GM12878 (cell line): Measurements from ENCODE around the gene ASIC1. TPM values are rescaled to one million over a fixed set of nuclear protein-coding genes. Genes with fewer than 3 reads are reported as not detected.

ENCODE experiments used
- ATAC-seq: fragments of 200-7000 bp; cut with Tn5 transposase; 3 replicates; pipeline ENCODE4 v1.9.1; 2020; ENCODE audit warnings: mild to moderate bottlenecking, moderate library complexity
- BruUV-seq: library from RNA; stranded (reverse); fragments of 400-500 nt; replicated peaks from 2 replicates; lab custom pipeline; 2021; lab: Mats Ljungman, UMichigan
- CTCF ChIA-PET: fragments of 300-600 bp; sonication (Branson Sonifier 250); formaldehyde crosslinking; extraction: SDS; loops from one replicate; lab custom pipeline; 2021; ENCODE audit warnings: inconsistent platforms; lab: Yijun Ruan, JAX
- POLR2A ChIA-PET: fragments of 350-600 bp; formaldehyde crosslinking; extraction: SDS; loops from one replicate; lab custom pipeline; 2021; ENCODE audit warnings: inconsistent platforms; lab: Charles Lee
- RAD21 ChIA-PET: fragments of 300-600 bp; sonication (Branson Sonifier 250); formaldehyde crosslinking; loops from one replicate; lab custom pipeline; 2023; ENCODE audit warnings: antibody characterized with exemption; ENCODE audit not compliant: unreplicated experiment; lab: Charles Lee
- SMC1A ChIA-PET: fragments of 300-600 bp; sonication (Branson Sonifier 250); formaldehyde crosslinking; loops from one replicate; lab custom pipeline; 2023; ENCODE audit not compliant: unreplicated experiment, uncharacterized antibody; lab: Charles Lee
- DNase-seq: peaks from one replicate; pipeline ENCODE4 v3.0.0-alpha.2; 2011; ENCODE audit warnings: low read depth, low spot score
- FAIRE-seq: peaks from 3 replicates; lab custom pipeline; 2011; peaks lifted over from hg19 to GRCh38; lab: Jason Lieb, UNC
- H2AFZ ChIP-seq: 2 replicates; pipeline ENCODE4 v1.6.0; 2011; ENCODE audit warnings: low read depth, low read length, control low read depth; ENCODE audit not compliant: control insufficient read depth
- H3K27ac ChIP-seq: 2 replicates; pipeline ENCODE4 v1.5.1; 2011; ENCODE audit warnings: control low read depth; ENCODE audit not compliant: control insufficient read depth, insufficient read depth
- H3K27me3 ChIP-seq, 2 experiments: replicated peaks in 1 of 2; 2 replicates each; pipeline versions ENCODE4 v1.6.0 to v1.6.1; 2011; ENCODE audit warnings: low read length in 1 of 2; ENCODE audit not compliant: control insufficient read depth in 2 of 2, insufficient read depth in 2 of 2
- H3K36me3 ChIP-seq, 2 experiments: 2 replicates each; pipeline ENCODE4 v1.5.1; 2011; ENCODE audit warnings: low read length in 1 of 2; ENCODE audit not compliant: control insufficient read depth in 2 of 2, insufficient read depth in 2 of 2
- H3K4me1 ChIP-seq: 2 replicates; pipeline ENCODE4 v1.6.1; 2011; ENCODE audit warnings: mild to moderate bottlenecking, low read length, moderate library complexity, mixed read lengths; ENCODE audit not compliant: control insufficient read depth, insufficient read depth
- H3K4me2 ChIP-seq: 2 replicates; pipeline ENCODE4 v1.6.0; 2011; ENCODE audit warnings: control low read depth; ENCODE audit not compliant: control insufficient read depth, insufficient read depth
- H3K4me3 ChIP-seq: fragments of 200-600 bp; sonication (generic); 2 replicates; pipeline ENCODE4 v1.5.1; 2016
- H3K79me2 ChIP-seq: 2 replicates; pipeline ENCODE4 v1.6.0; 2011; ENCODE audit warnings: low read length; ENCODE audit not compliant: control insufficient read depth, insufficient read depth
- H3K9ac ChIP-seq: 2 replicates; pipeline ENCODE4 v1.8.0; 2011; ENCODE audit warnings: low read length, control low read depth, mixed read lengths; ENCODE audit not compliant: control insufficient read depth, insufficient read depth
- H3K9me3 ChIP-seq: replicated peaks from 3 replicates; pipeline ENCODE4 v1.5.1; 2011; ENCODE audit warnings: mild to moderate bottlenecking, low read length; ENCODE audit not compliant: control insufficient read depth, insufficient read depth
- H4K20me1 ChIP-seq: 2 replicates; pipeline ENCODE4 v1.6.0; 2011; ENCODE audit not compliant: control insufficient read depth, insufficient read depth
- LARP7 ChIP-seq: fragments of 450-650 bp; IDR thresholded peaks from 2 replicates; pipeline ENCODE4 v1.6.1; 2017; ENCODE audit warnings: mild to moderate bottlenecking
- NR2F1 ChIP-seq: fragments of 450-650 bp; conservative IDR thresholded peaks from 2 replicates; pipeline ENCODE4 v1.6.1; 2017; ENCODE audit warnings: mild to moderate bottlenecking
- SUZ12 ChIP-seq: fragments of 200-600 bp; sonication (generic); IDR thresholded peaks from one replicate; pipeline ENCODE4 v1.6.1; 2018; ENCODE audit warnings: antibody characterized with exemption, mild to moderate bottlenecking; ENCODE audit not compliant: unreplicated experiment
- TCF3 ChIP-seq: IDR thresholded peaks from 2 replicates; pipeline ENCODE4 v1.6.1; 2012; ENCODE audit warnings: low read depth, mild to moderate bottlenecking, low read length, borderline replicate concordance; ENCODE audit not compliant: insufficient read depth
- ZNF274 ChIP-seq: IDR thresholded peaks from one replicate; pipeline ENCODE4 v1.8.0; 2011; ENCODE audit not compliant: insufficient read length, insufficient read depth
- WGBS: methylation state at CpG from one replicate; pipeline ENCODE4 v1.1.6; 2016; ENCODE audit warnings: low lambda C conversion rate; ENCODE audit not compliant: insufficient replicate concordance, insufficient coverage; ENCODE audit errors: missing lambda C conversion rate; 5-methylcytosine and 5-hydroxymethylcytosine counted together
- in situ Hi-C: fragments of 300-500 bp; cut with MboI; formaldehyde crosslinking; loops from 9 replicates; pipeline ENCODE4 v1.14.3; 2018; ENCODE audit warnings: mixed read lengths
- intact Hi-C: fragments of 100-400 bp; cut with micrococcal nuclease; formaldehyde crosslinking; loops from one replicate; pipeline ENCODE4 v1.14.2; 2022; ENCODE audit not compliant: unreplicated experiment
- polyA plus RNA-seq, 11 experiments: library from polyadenylated mRNA; depleted of rRNA in 4 of 11; unstranded in 6 of 11; stranded (reverse) in 5 of 11; fragments of >200 nt; fragmentation: Nextera tagmentation in 4 of 11; fragmentation: Illumina TruSeq in 1 of 11; extraction: Ambion mirVana in 4 of 11; extraction: Trizol in 1 of 11; gene quantifications; 1 replicate in 1 of 11; 2 replicates in 10 of 11; pipeline versions ENCODE4 v1.2.1 to v1.2.3, GENCODE V29; 2011 to 2016; ENCODE audit warnings: inconsistent platforms in 2 of 11, missing spikeins in 2 of 11, low read depth in 1 of 11
- total RNA-seq, 4 experiments: library from RNA; depleted of rRNA in 3 of 4; stranded (reverse); fragments of >200 nt in 3 of 4; fragmentation: Illumina TruSeq in 1 of 4; extraction: Trizol in 1 of 4; gene quantifications; 2 replicates each; pipeline versions ENCODE4 v1.2.1 to v1.2.3, GENCODE V29; 2013 to 2021
- TF ChIP-seq, protein P1 (sequence below): fragments of 450-650 bp; formaldehyde crosslinking; IDR thresholded peaks from 2 replicates; pipeline ENCODE4 v1.4.0; 2022; ENCODE audit warnings: mild to moderate bottlenecking, moderate library complexity
- TF ChIP-seq, protein P2 (sequence below): IDR thresholded peaks from 2 replicates; pipeline ENCODE4 v1.6.1; 2011; ENCODE audit warnings: low read depth, mild to moderate bottlenecking, low read length, moderate library complexity, borderline replicate concordance; ENCODE audit errors: extremely low read depth

ASIC1 gene
- total and polyA plus RNA-seq, 10 of the 15 experiments (the other 5 are each of a cell fraction or from before 2014, with no cell fraction given) = 0.02 to 0.28 (median 0.21) TPM; not detected in 4

DNA sequence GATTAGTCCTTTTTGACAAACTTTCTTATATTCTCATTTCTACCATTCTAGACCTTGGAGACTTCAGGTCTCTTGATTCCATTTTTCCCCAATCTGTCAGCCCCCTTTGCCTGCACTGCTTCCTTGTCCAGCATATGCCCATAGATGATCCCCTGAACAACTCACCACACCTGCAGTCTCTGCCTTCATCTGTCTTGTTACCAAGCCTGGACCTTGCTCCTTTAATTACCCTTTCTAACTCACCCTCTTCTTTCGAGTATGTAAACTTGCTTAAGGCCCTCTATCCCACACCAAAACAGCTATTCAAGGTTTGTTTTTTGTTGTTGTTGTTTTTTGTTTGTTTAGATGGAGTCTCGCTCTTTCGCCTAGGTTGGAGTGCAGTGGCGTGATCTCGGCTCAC, 64.2 kb downstream of the ASIC1 start:
- WGBS = 98% methylated on average over 4 of the region's 5 CpGs
- BruUV-seq = no TSS peak
- Histone ChIP-seq H3K9ac (no peak overlapping the region), H3K4me1 (peaks cover 11% of the 10 kb centered on the region; the same call in 1 of the 2 replicates), H4K20me1 (peaks cover 3% of the 10 kb centered on the region; the same call in 1 of the 2 replicates), H3K27me3 (no peaks in the 10 kb centered on the region), H3K4me3 (no peak overlapping the region), H3K4me2 (no peak overlapping the region), H3K79me2 (peaks cover 13% of the 10 kb centered on the region), H3K27ac (no peak overlapping the region), H3K36me3 (peaks cover 6 to 13% of the 10 kb centered on the region in 2 experiments), H2AFZ (no peak overlapping the region), H3K9me3 (no peaks in the 10 kb centered on the region)
- no peak for ATAC-seq
- no peak for DNase-seq
- ChIA-PET RAD21 (interaction anchor here (1.0 kb wide), 1 partner anchor 193 kb away, joined by 3 read pairs; no protein-coding TSS in a partner anchor), POLR2A (no interaction called here), CTCF (interaction anchor here (0.6 to 5.1 kb wide), 2 partner anchors 11 to 99 kb away, joined by 3 to 30 read pairs; partner anchors contain the start of gene COX14), SMC1A (interaction anchor here (1.2 kb wide), 1 partner anchor 53 kb away, joined by 3 read pairs; no protein-coding TSS in a partner anchor)
- no peak for FAIRE-seq
- in situ Hi-C loops (no loop called here), intact Hi-C loops (no loop called here)
- TF ChIP-seq, protein P1, sequence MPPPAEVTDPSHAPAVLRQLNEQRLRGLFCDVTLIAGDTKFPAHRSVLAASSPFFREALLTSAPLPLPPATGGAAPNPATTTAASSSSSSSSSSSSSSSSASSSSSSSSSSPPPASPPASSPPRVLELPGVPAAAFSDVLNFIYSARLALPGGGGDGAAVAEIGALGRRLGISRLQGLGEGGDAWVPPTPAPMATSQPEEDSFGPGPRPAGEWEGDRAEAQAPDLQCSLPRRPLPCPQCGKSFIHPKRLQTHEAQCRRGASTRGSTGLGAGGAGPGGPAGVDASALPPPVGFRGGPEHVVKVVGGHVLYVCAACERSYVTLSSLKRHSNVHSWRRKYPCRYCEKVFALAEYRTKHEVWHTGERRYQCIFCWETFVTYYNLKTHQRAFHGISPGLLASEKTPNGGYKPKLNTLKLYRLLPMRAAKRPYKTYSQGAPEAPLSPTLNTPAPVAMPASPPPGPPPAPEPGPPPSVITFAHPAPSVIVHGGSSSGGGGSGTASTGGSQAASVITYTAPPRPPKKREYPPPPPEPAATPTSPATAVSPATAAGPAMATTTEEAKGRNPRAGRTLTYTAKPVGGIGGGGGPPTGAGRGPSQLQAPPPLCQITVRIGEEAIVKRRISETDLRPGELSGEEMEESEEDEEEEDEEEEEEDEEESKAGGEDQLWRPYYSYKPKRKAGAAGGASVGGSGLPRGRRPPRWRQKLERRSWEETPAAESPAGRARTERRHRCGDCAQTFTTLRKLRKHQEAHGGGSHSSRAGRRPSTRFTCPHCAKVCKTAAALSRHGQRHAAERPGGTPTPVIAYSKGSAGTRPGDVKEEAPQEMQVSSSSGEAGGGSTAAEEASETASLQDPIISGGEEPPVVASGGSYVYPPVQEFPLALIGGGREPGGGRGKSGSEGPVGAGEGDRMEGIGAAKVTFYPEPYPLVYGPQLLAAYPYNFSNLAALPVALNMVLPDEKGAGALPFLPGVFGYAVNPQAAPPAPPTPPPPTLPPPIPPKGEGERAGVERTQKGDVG (CRISPR knock-in tag) = no peak
- TF ChIP-seq TCF3 (no peak), LARP7 (no peak), SUZ12 (no peak), ZNF274 (no peak), NR2F1 (no peak)
- TF ChIP-seq, protein P2, sequence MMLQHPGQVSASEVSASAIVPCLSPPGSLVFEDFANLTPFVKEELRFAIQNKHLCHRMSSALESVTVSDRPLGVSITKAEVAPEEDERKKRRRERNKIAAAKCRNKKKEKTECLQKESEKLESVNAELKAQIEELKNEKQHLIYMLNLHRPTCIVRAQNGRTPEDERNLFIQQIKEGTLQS = no peak
